GM21619 (cell line): ENCODE measurements around the gene TULP3.

Experiments used
- ATAC-seq: cut with Tn5 transposase; IDR thresholded peaks from one replicate; pipeline ENCODE4 v1.9.1; 2021; ENCODE audit not compliant: unreplicated experiment

Gene TULP3

GRCh38 chr12:2925322-2925995 is 34.8 kb downstream of the TULP3 start:
- no peak for ATAC-seq

DNA sequence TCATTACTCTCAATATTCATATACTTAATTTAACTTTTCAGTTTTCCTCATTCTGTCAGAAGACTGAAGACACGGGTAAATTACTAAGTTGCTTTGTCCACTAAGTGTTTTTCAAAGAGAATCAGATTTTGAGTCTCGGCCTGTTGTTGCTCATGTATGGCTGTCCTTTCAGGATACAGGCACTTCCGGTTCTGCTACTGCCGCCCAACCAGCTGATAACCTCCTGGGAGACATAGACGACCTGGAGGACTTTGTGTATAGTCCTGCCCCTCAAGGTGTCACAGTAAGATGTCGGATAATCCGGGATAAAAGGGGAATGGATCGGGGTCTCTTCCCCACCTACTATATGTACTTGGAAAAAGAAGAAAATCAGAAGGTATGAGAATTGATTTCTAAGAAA is 40.2 kb downstream of the TULP3 start:
- ATAC-seq: no peak

DNA sequence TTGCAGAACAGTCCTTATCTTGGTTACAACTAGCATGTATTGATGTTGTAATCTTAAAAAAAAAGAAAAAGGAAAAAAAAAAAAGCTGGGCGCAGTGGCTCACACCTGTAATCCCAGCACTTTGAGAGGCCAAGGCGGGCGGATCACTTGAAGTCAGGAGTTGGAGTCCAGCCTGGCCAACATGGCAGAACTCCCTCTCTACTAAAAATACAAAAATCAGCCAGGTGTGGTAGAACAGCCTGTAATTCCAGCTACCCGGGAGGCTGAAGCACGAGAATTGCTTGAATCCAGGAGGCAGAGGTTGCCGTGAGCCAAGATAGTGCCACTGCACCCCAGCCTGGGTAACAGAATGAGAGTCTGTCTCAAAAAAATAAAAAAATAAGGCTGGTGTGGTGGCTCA is 42.9 kb downstream of the TULP3 start:
- ATAC-seq: no peak

DNA sequence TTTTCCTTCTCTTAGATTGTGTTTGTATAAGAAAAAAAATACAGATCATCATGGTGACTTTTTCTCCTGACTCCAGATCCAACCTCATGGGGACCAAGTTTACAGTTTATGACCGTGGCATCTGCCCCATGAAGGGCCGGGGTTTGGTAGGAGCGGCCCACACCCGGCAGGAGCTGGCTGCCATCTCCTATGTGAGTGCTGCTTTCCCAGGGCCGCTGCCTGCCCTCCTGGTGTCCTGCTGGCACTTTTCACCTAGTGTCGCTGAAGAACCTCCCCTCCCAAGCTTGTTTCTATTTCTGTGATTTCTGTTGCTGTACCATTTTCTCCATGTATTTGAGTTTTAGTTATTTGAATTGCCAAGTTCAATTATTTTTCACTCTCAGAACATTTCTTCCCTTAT is 43.7 kb downstream of the TULP3 start:
- no peak for ATAC-seq

GRCh38 chr12:2936301-2936700 is 45.6 kb downstream of the TULP3 start:
- no peak for ATAC-seq

- no peak for ATAC-seq
Measured at GRCh38 chr12:2937500-2937899, 46.8 kb downstream of the TULP3 start.

GRCh38 chr12:2939191-2939590 is 48.5 kb downstream of the TULP3 start:
- ATAC-seq: no peak

DNA sequence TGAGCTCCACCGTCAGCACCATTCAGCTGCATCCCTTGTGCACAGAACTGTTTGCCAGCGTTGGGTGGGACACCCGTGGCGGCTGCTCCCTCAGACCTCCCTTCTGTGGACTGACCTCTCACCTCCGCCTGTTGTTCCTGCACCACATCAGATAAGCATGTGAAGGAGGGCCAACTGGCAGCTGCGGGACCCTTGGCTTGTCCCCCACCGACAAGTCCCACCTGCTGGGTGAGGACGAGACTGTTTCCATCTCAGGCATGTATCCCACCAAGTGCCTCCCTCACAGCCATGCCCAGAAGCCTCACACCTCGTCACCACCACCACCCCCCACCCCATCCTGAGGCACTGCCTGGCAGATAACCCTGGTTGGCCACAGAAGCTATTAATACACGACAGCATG is 49.9 kb downstream of the TULP3 start:
- no peak for ATAC-seq

- no peak for ATAC-seq
Measured at GRCh38 chr12:2941524-2941923, 50.8 kb downstream of the TULP3 start.

GRCh38 chr12:2944401-2945047 is 53.8 kb downstream of the TULP3 start:
- ATAC-seq: no peak

GRCh38 chr12:2949411-2949810 is 58.7 kb downstream of the TULP3 start:
- no peak for ATAC-seq

DNA sequence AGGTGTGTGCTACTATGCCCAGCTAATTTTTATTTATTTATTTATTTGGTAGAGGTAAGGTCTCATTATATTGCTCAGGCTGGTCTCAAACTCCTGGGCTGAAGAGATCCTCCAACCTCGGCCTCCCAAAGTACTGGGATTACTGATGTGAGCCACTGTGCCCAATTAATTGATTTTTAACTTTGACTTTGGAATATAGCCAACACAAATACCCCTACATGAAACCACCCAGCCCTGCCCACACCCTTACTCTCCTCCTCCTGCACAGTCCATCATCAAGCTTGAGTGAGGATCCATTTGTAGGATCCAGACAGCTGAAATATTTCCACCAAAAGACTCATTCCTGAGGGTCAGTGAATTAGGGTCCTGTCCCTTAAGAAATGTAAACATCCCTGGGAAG is 65.2 kb downstream of the TULP3 start:
- ATAC-seq: no peak

DNA sequence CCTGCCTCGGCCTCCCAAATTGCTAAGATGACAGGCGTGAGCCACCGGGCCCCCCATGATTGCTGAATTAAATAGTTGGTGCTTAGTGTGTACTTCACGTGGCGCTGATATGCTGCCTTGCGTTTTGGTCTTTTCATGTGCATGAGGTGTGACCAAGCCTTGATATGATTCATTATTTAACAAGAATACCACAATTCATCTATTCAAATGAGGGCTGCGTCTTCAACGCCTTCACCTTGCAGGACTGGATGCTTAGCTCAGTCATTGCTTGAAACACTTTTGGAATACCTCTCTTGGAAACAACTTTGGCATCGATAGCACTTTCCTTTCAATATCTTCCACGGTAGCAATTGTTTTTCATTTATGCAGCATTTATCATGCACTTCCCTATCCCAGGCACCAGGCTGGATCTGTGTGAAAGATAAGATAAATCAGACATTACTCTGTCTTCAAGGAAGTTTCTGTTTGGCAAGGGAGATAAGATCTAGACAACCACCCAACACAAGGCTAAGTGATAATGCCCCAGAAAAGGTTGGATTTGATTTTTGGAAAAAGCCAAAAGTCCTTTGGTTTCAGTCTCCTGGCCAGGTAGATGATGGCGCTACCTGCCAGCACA is 67.2 kb downstream of the TULP3 start:
- no peak for ATAC-seq

GRCh38 chr12:2958432-2959191 is 67.9 kb downstream of the TULP3 start:
- ATAC-seq: no peak

- no peak for ATAC-seq
Measured at GRCh38 chr12:2959192-2959504, 68.5 kb downstream of the TULP3 start, which contains the start of gene TEAD4. TEAD4 (plus strand) TSS chr12:2959397.

- no peak for ATAC-seq
Measured at GRCh38 chr12:2959505-2960389, 69.1 kb downstream of the TULP3 start.

- ATAC-seq: no peak
Measured at GRCh38 chr12:2960390-2960956, 69.8 kb downstream of the TULP3 start.

- ATAC-seq: no peak
Measured at GRCh38 chr12:2960996-2961616, 70.4 kb downstream of the TULP3 start.

DNA sequence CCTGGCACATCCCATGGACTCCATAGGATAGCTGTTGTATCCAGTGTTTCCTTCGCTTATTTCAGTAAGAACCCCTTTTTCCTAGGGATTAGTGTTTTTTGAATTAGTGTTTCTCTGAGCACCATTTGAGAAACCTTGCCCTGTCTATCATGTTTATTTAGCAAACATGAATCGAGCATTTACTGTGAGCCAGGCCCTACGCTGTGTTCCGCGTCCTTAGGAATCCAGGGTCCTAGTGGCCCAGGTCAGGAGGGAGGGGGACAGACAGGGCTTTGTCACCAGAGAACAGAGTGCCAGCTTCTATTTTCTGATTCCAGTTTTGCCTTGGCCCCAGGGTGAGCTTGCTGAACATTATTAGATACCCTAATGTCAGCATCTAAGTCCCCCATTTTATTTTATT is 71.0 kb downstream of the TULP3 start:
- ATAC-seq: no peak

- no peak for ATAC-seq
Measured at GRCh38 chr12:2963154-2963759, 72.6 kb downstream of the TULP3 start.
